ENCODE measurements around the gene TFIP11.
A peak's percentile ranks its signal among the peaks of the same experiment; 100 is the strongest.

The TFIP11 gene

GRCh38 chr22:26503758-26504157, 8.5 kb downstream of the TFIP11 start:
- no peak for DNase-seq (ENCODE audit: low read depth in 2 of 2)

GRCh38 chr22:26502688-26503561, 9.3 kb downstream of the TFIP11 start:
- peak; percentile 36 to 60 for DNase-seq (ENCODE audit: low read depth in 2 of 2)

- DNase-seq (ENCODE audit: low read depth in 2 of 2) = no peak
Measured at GRCh38 chr22:26501996-26502395, 10.3 kb downstream of the TFIP11 start.

- no peak for DNase-seq (ENCODE audit: low read depth in 2 of 2)
Measured at GRCh38 chr22:26499188-26499703, 13.0 kb downstream of the TFIP11 start.

GRCh38 chr22:26496456-26496855, 15.8 kb downstream of the TFIP11 start:
- DNase-seq (ENCODE audit: low read depth in 2 of 2) = no peak

DNA sequence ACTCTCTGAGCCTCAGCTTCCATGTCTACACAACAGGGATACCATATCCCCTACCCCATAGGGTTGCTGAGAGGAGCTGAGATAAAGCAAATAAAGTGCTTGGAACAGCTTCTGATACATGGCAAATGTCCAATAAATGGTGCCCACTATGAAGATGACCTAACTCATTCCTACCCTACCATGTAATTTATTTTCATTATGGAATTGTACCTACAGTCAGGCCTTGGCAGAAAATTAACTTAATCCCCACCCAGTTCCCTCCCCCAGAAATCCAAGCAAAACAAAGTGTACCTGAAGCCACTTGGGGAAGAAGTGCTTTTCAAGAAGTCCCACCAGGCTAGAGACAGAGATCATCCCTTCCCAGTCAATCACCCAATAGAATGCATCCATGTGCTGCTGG, 17.8 kb downstream of the TFIP11 start:
- DNase-seq (ENCODE audit: low read depth in 2 of 2) = no peak

- no peak for DNase-seq (ENCODE audit: low read depth in 2 of 2)
Measured at GRCh38 chr22:26492220-26492619, 20.1 kb downstream of the TFIP11 start.

- DNase-seq (ENCODE audit: low read depth in 2 of 2) = no peak
Measured at GRCh38 chr22:26489447-26490036, 22.7 kb downstream of the TFIP11 start.

DNA sequence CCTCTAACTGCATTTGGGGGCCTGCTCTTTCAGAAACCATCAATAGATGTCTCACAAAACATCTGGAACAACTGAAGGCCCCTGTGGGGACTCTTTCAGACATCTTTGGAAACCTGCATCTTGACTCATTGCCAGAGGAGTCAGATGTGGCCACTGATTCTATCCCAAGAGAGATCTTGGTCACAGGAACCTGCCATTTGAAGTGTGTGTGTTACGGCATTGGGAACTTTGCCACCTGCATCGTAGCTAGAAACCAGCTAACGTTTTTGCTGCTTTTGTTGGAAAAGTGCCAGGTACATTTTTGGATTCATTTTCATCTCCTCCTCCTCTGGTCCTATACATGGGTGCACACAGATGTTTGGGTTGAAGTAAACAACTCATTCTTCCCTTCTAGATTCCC, 24.3 kb downstream of the TFIP11 start:
- DNase-seq (ENCODE audit: low read depth in 2 of 2) = no peak

- no peak for DNase-seq (ENCODE audit: low read depth in 2 of 2)
Measured at GRCh38 chr22:26486394-26486793, 25.9 kb downstream of the TFIP11 start.

DNA sequence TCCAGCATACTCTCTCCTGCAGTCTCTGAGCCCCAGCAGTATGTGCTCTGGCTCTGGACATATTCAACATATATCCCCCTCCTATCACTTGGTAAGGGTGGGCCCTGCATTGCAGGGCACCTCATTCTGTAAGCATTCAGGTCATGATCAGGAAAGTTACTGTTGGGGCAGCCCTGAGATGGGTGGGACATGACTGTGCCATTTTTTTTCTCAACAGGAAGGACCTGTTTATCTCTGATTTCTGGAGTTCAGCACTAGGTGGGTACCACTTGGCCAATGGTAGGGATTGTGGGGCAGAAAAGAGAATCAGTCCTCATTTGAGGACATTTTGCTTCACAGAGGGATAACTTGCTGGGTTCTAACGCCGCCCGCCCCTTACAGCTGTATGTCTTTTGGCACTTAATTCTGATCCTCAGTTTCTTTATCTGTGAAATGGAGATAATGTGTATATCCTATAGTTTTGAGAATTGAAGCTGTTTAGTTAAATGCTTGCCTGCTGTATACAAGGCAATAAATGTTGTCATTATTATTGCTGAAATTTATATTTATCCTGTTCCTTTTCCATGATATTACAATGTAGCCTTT, 26.4 kb downstream of the TFIP11 start:
- no peak for DNase-seq (ENCODE audit: low read depth in 2 of 2)

DNA sequence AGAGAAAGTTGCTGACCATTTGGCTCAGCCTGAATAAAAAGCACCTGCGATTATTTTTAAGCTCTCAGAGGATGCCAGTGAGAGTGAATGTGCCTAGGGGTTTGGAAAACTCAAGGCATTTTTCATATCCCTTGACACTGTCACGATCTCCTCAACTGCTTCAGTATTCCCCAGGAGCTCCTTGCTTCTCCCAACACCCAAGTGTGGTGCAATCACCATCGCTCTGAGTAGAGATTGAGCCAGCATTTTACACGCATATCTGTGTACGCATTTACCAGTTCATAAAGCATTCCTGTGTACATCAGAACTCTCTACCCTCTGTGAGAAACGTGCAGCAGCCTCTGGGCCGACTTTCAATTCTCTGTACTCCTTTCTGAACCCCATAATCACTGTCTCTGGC, 27.3 kb downstream of the TFIP11 start:
- DNase-seq (ENCODE audit: low read depth in 2 of 2) = no peak

GRCh38 chr22:26484360-26484706, 27.9 kb downstream of the TFIP11 start:
- no peak for DNase-seq (ENCODE audit: low read depth in 2 of 2)

DNA sequence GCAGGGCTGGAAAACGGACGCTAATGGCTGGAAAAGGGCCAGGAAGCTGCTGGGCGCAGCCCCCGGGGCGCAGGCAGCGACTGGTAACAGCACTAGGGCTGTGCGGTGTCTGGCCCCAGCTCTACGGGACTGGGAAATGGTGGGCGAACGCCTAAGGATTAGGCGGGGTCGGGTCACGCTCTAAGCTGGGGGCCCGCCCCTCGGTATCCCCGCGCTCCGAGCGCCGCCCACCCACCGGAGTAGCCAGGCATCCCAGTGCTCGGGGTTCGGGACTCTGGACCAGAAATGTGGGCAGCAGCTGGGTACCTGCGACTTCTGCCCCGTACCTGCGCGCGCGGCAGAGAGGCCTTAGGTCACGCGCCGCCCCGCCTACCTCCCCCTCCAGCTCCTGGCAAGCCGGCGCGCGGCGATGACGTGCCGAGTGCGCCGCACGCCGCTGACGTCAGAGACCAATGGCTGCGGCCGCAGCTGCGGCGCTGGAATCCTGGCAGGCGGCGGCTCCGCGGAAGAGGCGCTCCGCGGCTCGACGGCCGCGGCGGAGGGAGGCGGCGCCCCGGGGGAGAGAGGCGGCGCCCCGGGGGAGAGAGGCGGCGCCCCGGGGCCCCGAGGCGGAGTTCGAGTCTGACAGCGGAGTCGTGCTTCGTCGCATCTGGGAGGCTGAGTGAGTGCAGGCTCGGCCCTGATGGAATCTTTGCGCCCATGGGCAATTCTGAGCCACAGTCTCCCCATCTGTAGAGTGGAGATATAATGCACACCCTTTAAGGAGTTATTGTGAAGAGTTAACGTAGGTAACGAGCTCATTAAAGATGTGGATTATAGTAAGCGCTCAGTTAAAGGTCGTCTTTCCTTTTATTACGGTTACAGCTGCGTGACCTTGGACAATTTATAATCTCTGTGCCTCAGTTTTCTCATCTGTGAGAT, 28.6 kb downstream of the TFIP11 start, which contains the start of the genes HPS4 and SRRD:
HPS4 (minus strand) TSS at position 345 of the 921 bp plus-strand sequence. CDS start 2,021 bp downstream, outside the sequence.
SRRD (plus strand) TSS at position 439 of the 921 bp plus-strand sequence; CDS start at position 453, 14 bp downstream.
- DNase-seq (ENCODE audit: low read depth in 2 of 2) = peak; percentile 85 to 89

DNA sequence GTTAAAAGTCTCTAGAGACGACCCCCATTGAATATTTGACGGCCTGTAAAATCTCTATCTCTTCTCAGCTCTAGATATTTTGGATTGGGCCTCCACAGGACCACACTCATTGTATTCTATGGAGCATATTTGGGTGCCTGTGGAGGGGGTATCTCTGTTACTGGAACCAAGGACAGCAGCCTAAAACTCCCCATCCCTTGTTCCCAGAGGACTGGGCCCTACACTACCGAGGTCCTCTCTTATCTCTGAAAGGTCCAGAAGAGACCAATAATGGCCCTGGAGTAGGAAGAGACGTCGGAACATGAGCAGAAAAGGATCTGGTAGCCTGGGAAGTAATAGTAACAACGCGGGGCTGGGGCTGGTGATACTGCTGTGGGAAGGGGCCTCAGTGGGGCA, 29.2 kb downstream of the TFIP11 start:
- no peak for DNase-seq (ENCODE audit: low read depth in 2 of 2)

DNA sequence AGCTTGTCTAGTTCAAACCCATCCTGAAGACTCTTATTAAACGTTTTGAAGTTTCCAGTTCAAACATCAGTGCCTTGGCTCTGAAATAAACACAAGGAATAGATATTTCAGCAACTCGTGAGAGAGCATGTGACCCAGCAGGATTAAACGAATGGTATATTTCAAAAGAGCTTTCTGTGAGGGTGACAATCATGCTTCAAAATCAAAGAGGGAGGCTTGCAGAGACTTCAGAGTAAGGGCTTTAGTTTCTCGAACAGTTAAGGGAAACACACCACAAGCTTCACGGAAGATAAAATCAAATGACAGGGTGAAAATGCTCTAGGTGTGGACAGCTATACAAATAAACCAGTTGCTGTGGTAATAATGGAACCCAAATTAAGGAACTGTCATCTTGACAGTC, 30.1 kb downstream of the TFIP11 start:
- DNase-seq (ENCODE audit: low read depth in 2 of 2) = no peak

- DNase-seq (ENCODE audit: low read depth in 2 of 2) = no peak
Measured at GRCh38 chr22:26481694-26482093, 30.6 kb downstream of the TFIP11 start.

DNA sequence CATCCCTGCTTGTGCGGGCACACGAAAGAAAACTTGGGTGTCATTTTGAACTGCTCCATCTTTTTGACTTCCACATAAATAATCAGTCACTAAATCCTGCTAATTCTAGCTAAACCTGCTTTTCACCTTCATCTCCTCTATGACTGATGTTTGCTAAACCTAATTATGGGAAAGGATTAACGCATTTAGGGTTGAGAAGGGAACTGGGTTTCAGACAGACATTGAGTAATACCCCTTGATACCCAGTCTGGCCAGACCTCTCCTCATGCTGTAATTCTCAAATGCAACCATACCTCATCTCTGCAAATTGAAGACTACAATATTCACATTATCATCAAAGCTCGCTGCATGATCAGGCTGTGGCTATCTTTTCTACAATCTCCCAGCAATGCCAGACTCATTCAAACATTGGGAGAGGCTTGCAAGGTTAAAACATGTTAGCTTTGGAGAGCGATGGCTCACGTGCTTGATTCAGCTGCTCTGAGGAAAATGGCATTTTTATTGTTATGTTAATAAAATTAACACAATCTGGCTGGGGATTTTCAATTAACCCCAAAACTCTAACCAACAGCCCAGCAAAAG, 31.1 kb downstream of the TFIP11 start:
- DNase-seq (ENCODE audit: low read depth in 2 of 2) = no peak

GRCh38 chr22:26480611-26480932, 31.7 kb downstream of the TFIP11 start:
- DNase-seq (ENCODE audit: low read depth in 2 of 2) = no peak

- DNase-seq (ENCODE audit: low read depth in 2 of 2) = no peak
Measured at GRCh38 chr22:26479792-26480610, 32.3 kb downstream of the TFIP11 start.

Data from stimulated activated CD8-positive, alpha-beta memory T cell treated with anti-CD3 and anti-CD28 coated beads, Interleukin-15, amount 100 ng/mL, for 48 hours (primary cell).